OCI-LY7 (cell line): ENCODE data around the gene PCDH9. TPM values are rescaled to one million over a fixed set of nuclear protein-coding genes. Genes with fewer than 3 reads are reported as not detected.

ENCODE experiments used
- BruUV-seq: library from RNA; stranded (reverse); fragments of 400-500 nt; replicated peaks from 2 replicates; lab custom pipeline; 2021; lab: Mats Ljungman, UMichigan
- CTCF ChIA-PET: fragments of 300-600 bp; sonication (Branson Sonifier 250); formaldehyde crosslinking; loops from one replicate; lab custom pipeline; 2022; ENCODE audit warnings: antibody characterized with exemption; ENCODE audit not compliant: unreplicated experiment; lab: Charles Lee
- POLR2A ChIA-PET: fragments of 300-600 bp; sonication (Branson Sonifier 250); formaldehyde crosslinking; loops from one replicate; lab custom pipeline; 2022; ENCODE audit warnings: antibody characterized with exemption; lab: Charles Lee
- DNase-seq: peaks from one replicate; pipeline ENCODE4 v3.0.0-alpha.2; 2015; ENCODE audit warnings: low spot score
- H2AFZ ChIP-seq: fragments of 200-600 bp; sonication (generic), shearing (Covaris generic); 2 replicates; pipeline ENCODE4 v1.6.1; 2014; ENCODE audit warnings: mild to moderate bottlenecking, antibody characterized with exemption, low read length, moderate library complexity
- H3K27ac ChIP-seq: fragments of 200-600 bp; sonication (generic); 2 replicates; pipeline ENCODE4 v1.5.1; 2014; ENCODE audit warnings: mixed run types, low read depth, mild to moderate bottlenecking, moderate library complexity, low read length, inconsistent platforms; ENCODE audit not compliant: poor library complexity, severe bottlenecking
- H3K36me3 ChIP-seq: fragments of 200-600 bp; sonication (generic); 2 replicates; pipeline ENCODE4 v1.6.1; 2014; ENCODE audit warnings: mild to moderate bottlenecking, antibody characterized with exemption, low read length, moderate library complexity, mixed read lengths; ENCODE audit not compliant: insufficient read depth
- H3K4me1 ChIP-seq: fragments of 200-600 bp; sonication (generic); 2 replicates; pipeline ENCODE4 v1.5.1; 2014; ENCODE audit warnings: mild to moderate bottlenecking, low read length; ENCODE audit not compliant: insufficient read depth, poor library complexity, severe bottlenecking
- H3K4me2 ChIP-seq: fragments of 200-600 bp; sonication (generic); 2 replicates; pipeline ENCODE4 v1.6.1; 2014; ENCODE audit warnings: mild to moderate bottlenecking, low read length
- H3K4me3 ChIP-seq: fragments of 200-600 bp; sonication (generic); 2 replicates; pipeline ENCODE4 v1.5.1; 2014; ENCODE audit warnings: mild to moderate bottlenecking, low read depth, low read length; ENCODE audit not compliant: poor library complexity, severe bottlenecking
- H3K79me2 ChIP-seq: fragments of 200-600 bp; sonication (generic); 2 replicates; pipeline ENCODE4 v1.6.1; 2016; ENCODE audit warnings: low read depth, mild to moderate bottlenecking, low read length, moderate library complexity, mixed read lengths; ENCODE audit not compliant: insufficient read depth
- H3K9me2 ChIP-seq: fragments of 200-600 bp; sonication (generic); 2 replicates; pipeline ENCODE4 v1.6.1; 2016; ENCODE audit warnings: mild to moderate bottlenecking, low read length, mixed read lengths; ENCODE audit not compliant: insufficient read depth
- H3K9me3 ChIP-seq: fragments of 200-600 bp; sonication (generic); 2 replicates; pipeline ENCODE4 v1.6.1; 2014; ENCODE audit warnings: mild to moderate bottlenecking, mixed run types, low read length, mixed read lengths
- H4K20me1 ChIP-seq: fragments of 200-600 bp; sonication (generic); 2 replicates; pipeline ENCODE4 v1.6.1; 2014; ENCODE audit warnings: mild to moderate bottlenecking, antibody characterized with exemption, low read length, moderate library complexity, mixed read lengths; ENCODE audit not compliant: insufficient read depth
- CTCF ChIP-seq: fragments of 200-600 bp; sonication (generic); conservative IDR thresholded peaks from 2 replicates; pipeline ENCODE4 v1.5.1; 2014; ENCODE audit warnings: mild to moderate bottlenecking, antibody characterized with exemption, low read length, moderate library complexity, mixed read lengths
- EZH2phosphoT487 ChIP-seq: fragments of 200-600 bp; sonication (generic); IDR thresholded peaks from 2 replicates; pipeline ENCODE4 v1.6.1; 2018; ENCODE audit warnings: low read depth, borderline replicate concordance, mild to moderate bottlenecking, mixed run types, antibody characterized with exemption, low read length, moderate library complexity, mixed read lengths
- intact Hi-C: fragments of 100-400 bp; cut with micrococcal nuclease; formaldehyde crosslinking; loops from one replicate; pipeline ENCODE4 v1.10.0; 2022; ENCODE audit not compliant: unreplicated experiment
- total RNA-seq, 2 experiments: library from RNA; depleted of rRNA in 1 of 2; stranded (reverse); fragments of >200 nt in 1 of 2; shearing (Covaris generic) in 1 of 2; gene quantifications; 2 replicates each; pipeline ENCODE4 v1.2.3, GENCODE V29; 2014 to 2022

Gene PCDH9
- total RNA-seq, 2 experiments from 2014 or later = 20.1 to 26.0 TPM

GRCh38 chr13:66461021-66461420, 769.1 kb downstream of the PCDH9 start:
- ChIA-PET CTCF (no interaction called here), POLR2A (interaction anchor here (0.6 to 1.3 kb wide), 4 partner anchors 78 to 1987 kb away, joined by 3 to 5 read pairs (median 4); no protein-coding TSS in a partner anchor)
- intact Hi-C loops = no loop called here

GRCh38 chr13:66459634-66460033, 770.5 kb downstream of the PCDH9 start:
- ChIA-PET POLR2A (interaction anchor here (0.7 to 2.3 kb wide), 7 partner anchors 10 to 102 kb away, joined by 3 to 11 read pairs (median 4); no protein-coding TSS in a partner anchor), CTCF (no interaction called here)
- no peaks in the 10 kb centered on the region for H3K4me1 ChIP-seq
- H3K27ac ChIP-seq = no peak overlapping the region
- no peak overlapping the region for H2AFZ ChIP-seq
- H3K79me2 ChIP-seq = no peaks in the 10 kb centered on the region
- 0 out of 2 replicates have a peak, but pooled peaks cover 8% of the 10 kb centered on the region for H3K9me3 ChIP-seq
- no peak overlapping the region for H3K4me2 ChIP-seq
- H3K36me3 ChIP-seq = no peaks in the 10 kb centered on the region
- intact Hi-C loops = no loop called here
- no peak for DNase-seq
- no peaks in the 10 kb centered on the region for H4K20me1 ChIP-seq
- H3K4me3 ChIP-seq = no peak overlapping the region
- no peak for TF ChIP-seq EZH2phosphoT487
- no peak for TF ChIP-seq CTCF
- no TSS peak for BruUV-seq
- H3K9me2 ChIP-seq = no peaks in the 10 kb centered on the region

More at GRCh38 chr13:66461021-66461420, 769.1 kb downstream of the PCDH9 start:
- H4K20me1 ChIP-seq = no peaks in the 10 kb centered on the region
- no peak for TF ChIP-seq EZH2phosphoT487
- TF ChIP-seq CTCF = no peak
- H3K79me2 ChIP-seq = no peaks in the 10 kb centered on the region
- no peak overlapping the region for H3K4me3 ChIP-seq
- DNase-seq = no peak
- no peak overlapping the region for H3K27ac ChIP-seq
- no peaks in the 10 kb centered on the region for H3K4me1 ChIP-seq
- no peaks in the 10 kb centered on the region for H3K36me3 ChIP-seq
- BruUV-seq = no TSS peak
- H3K4me2 ChIP-seq = no peak overlapping the region
- no peak overlapping the region for H2AFZ ChIP-seq
- no peaks in the 10 kb centered on the region for H3K9me2 ChIP-seq
- H3K9me3 ChIP-seq = 0 out of 2 replicates have a peak, but pooled peaks cover 8% of the 10 kb centered on the region

GRCh38 chr13:66459143-66459542, 771.0 kb downstream of the PCDH9 start:
- intact Hi-C loops = no loop called here
- no TSS peak for BruUV-seq
- Histone ChIP-seq H4K20me1 (no peaks in the 10 kb centered on the region), H3K4me2 (no peak overlapping the region), H3K79me2 (no peaks in the 10 kb centered on the region), H2AFZ (0 out of 2 replicates have a peak overlapping the region, but pooled peaks have one; percentile 8), H3K27ac (no peak overlapping the region), H3K4me1 (no peaks in the 10 kb centered on the region), H3K4me3 (no peak overlapping the region), H3K9me3 (0 out of 2 replicates have a peak, but pooled peaks cover 8% of the 10 kb centered on the region), H3K9me2 (no peaks in the 10 kb centered on the region), H3K36me3 (no peaks in the 10 kb centered on the region)
- TF ChIP-seq EZH2phosphoT487 = no peak
- no peak for TF ChIP-seq CTCF
- POLR2A ChIA-PET = interaction anchor here (1.1 to 2.3 kb wide), 6 partner anchors 11 to 101 kb away, joined by 3 to 11 read pairs (median 4); no protein-coding TSS in a partner anchor
- DNase-seq = no peak
- CTCF ChIA-PET = no interaction called here
